ENCODE measurements around the gene RERE. TPM values are rescaled to one million over a fixed set of nuclear protein-coding genes. Genes with fewer than 3 reads are reported as not detected.

The RERE gene
- total and polyA plus RNA-seq, 2 experiments from 2014 or later: 39.8 to 62.8 TPM

DNA sequence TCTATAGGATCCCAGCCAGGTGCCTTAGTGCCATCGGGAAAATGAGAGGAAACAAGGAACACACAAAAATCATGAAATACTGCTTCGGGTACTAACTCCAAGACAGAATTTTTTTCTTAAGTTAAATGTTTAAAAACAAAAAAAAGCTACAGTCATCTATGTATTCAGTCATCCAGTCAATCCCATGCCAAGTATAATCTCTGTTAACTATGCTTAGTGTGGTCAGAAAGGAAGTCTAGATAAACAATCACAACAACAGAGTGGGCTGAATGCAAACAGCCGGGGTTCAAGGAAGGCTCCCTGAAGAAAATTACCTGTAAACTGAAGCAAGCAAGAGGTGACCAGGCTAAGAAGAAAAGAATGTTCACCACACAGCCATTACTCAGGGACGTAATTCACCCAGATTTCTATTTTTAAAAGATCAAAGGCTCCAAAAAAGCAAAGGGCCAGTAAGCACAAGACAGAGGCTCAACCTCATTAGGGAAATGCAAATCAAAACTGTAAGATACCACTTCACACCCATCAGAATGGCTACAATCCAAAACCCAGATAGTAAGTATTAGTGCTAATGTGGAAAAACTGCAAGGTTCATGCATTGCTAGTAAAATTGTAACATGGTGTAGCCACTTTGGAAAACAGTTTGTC lies 53.0 kb downstream of the RERE start:
- 77% methylated on average over 4 of the region's 4 CpGs for WGBS (ENCODE audit: low lambda C conversion rate, missing lambda C conversion rate)
- TF ChIP-seq CTCF (IDR thresholded peaks at IDR 0.05; ENCODE audit: poor library complexity) (no peak), EZH2 (IDR thresholded peaks at IDR 0.05; ENCODE audit: borderline replicate concordance) (no peak), EZH2phosphoT487 (IDR thresholded peaks at IDR 0.05; ENCODE audit: low read depth, severe bottlenecking, unreplicated experiment) (no peak)
- H3K4me2 ChIP-seq: no peak overlapping the region

GRCh38 chr1:8763888-8764287 lies 53.6 kb downstream of the RERE start:
- WGBS (ENCODE audit: low lambda C conversion rate, missing lambda C conversion rate): 87% methylated on average over 4 of the region's 4 CpGs
- peaks cover 3% of the 10 kb centered on the region for H3K4me1 ChIP-seq (ENCODE audit: insufficient read depth)
- no peak overlapping the region for H3K4me3 ChIP-seq
- no peak for DNase-seq (ENCODE audit: low spot score)
- peaks cover 16% of the 10 kb centered on the region for H4K20me1 ChIP-seq (ENCODE audit: insufficient read depth, poor library complexity, severe bottlenecking)
- no peak overlapping the region for H3K27ac ChIP-seq
- H3K9me2 ChIP-seq (replicated peaks; ENCODE audit: insufficient read depth): no peaks in the 10 kb centered on the region
- TF ChIP-seq EZH2 (IDR thresholded peaks at IDR 0.05; ENCODE audit: borderline replicate concordance): no peak
- no peak for TF ChIP-seq EZH2phosphoT487 (IDR thresholded peaks at IDR 0.05; ENCODE audit: low read depth, severe bottlenecking, unreplicated experiment)
- no peak for TF ChIP-seq CTCF (IDR thresholded peaks at IDR 0.05; ENCODE audit: poor library complexity)
- no peak overlapping the region for H2AFZ ChIP-seq
- H3K79me2 ChIP-seq: peaks cover 95% of the 10 kb centered on the region
- no peaks in the 10 kb centered on the region for H3K27me3 ChIP-seq
- H3K36me3 ChIP-seq (replicated peaks; ENCODE audit: insufficient read depth, low read depth): no peaks in the 10 kb centered on the region
- H3K4me2 ChIP-seq: no peak overlapping the region
- H3K9me3 ChIP-seq (ENCODE audit: low read depth): no peaks in the 10 kb centered on the region

More for the DNA sequence above, 53.0 kb downstream of the RERE start:
- H3K27ac ChIP-seq: no peak overlapping the region
- H3K79me2 ChIP-seq: peaks cover 93% of the 10 kb centered on the region
- H2AFZ ChIP-seq: no peak overlapping the region
- H3K9me3 ChIP-seq (ENCODE audit: low read depth): no peaks in the 10 kb centered on the region
- no peak overlapping the region for H3K4me3 ChIP-seq
- H3K27me3 ChIP-seq: no peaks in the 10 kb centered on the region
- H4K20me1 ChIP-seq (ENCODE audit: insufficient read depth, poor library complexity, severe bottlenecking): peaks cover 16% of the 10 kb centered on the region
- H3K4me1 ChIP-seq (ENCODE audit: insufficient read depth): peaks cover 3% of the 10 kb centered on the region
- DNase-seq (ENCODE audit: low spot score): no peak
- H3K36me3 ChIP-seq (replicated peaks; ENCODE audit: insufficient read depth, low read depth): no peaks in the 10 kb centered on the region
- no peaks in the 10 kb centered on the region for H3K9me2 ChIP-seq (replicated peaks; ENCODE audit: insufficient read depth)

DNA sequence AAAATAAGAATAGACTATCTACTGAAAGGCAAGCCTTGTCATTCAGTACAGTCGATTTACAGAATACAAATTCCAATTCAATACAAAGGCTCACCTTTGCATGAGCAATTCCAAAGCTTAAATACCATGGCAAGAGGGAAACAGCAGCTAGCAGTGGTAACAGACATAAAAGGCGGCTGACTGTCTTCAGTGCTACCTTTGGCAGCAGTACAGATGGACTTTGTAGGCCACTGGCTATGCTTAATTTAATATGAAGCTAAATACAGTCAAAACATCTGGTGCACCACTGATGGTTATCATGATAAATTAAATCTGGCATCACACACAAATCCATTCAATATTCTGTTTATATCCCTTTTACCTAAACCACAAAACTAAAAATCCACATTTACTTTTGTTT lies 62.4 kb downstream of the RERE start:
- DNase-seq (ENCODE audit: low spot score): no peak

More for the DNA sequence above, 62.4 kb downstream of the RERE start:
- Histone ChIP-seq H2AFZ (no peak overlapping the region), H3K9me2 (replicated peaks; ENCODE audit: insufficient read depth) (no peaks in the 10 kb centered on the region), H3K4me3 (no peak overlapping the region), H3K27ac (no peak overlapping the region), H3K27me3 (no peaks in the 10 kb centered on the region), H3K79me2 (peaks cover 89% of the 10 kb centered on the region), H4K20me1 (ENCODE audit: insufficient read depth, poor library complexity, severe bottlenecking) (peaks cover 4% of the 10 kb centered on the region), H3K4me1 (ENCODE audit: insufficient read depth) (no peaks in the 10 kb centered on the region), H3K36me3 (replicated peaks; ENCODE audit: insufficient read depth, low read depth) (no peaks in the 10 kb centered on the region), H3K4me2 (no peak overlapping the region), H3K9me3 (ENCODE audit: low read depth) (no peaks in the 10 kb centered on the region)
- no peak for TF ChIP-seq EZH2 (IDR thresholded peaks at IDR 0.05; ENCODE audit: borderline replicate concordance)
- no peak for TF ChIP-seq EZH2phosphoT487 (IDR thresholded peaks at IDR 0.05; ENCODE audit: low read depth, severe bottlenecking, unreplicated experiment)
- no peak for TF ChIP-seq CTCF (IDR thresholded peaks at IDR 0.05; ENCODE audit: poor library complexity)
- WGBS (ENCODE audit: low lambda C conversion rate, missing lambda C conversion rate): 66% methylated on average over 2 of the region's 2 CpGs

All from hepatocyte (in vitro differentiated cells).